Measurements from ENCODE around the gene DNAH10. TPM values are rescaled to one million over a fixed set of nuclear protein-coding genes. Genes with fewer than 3 reads are reported as not detected.

DNAH10 gene
- total and polyA plus RNA-seq, 10 of the 15 experiments (the other 5 are each of a cell fraction or from before 2014, with no cell fraction given), result 0.01 to 0.32 (median 0.06) TPM

DNA sequence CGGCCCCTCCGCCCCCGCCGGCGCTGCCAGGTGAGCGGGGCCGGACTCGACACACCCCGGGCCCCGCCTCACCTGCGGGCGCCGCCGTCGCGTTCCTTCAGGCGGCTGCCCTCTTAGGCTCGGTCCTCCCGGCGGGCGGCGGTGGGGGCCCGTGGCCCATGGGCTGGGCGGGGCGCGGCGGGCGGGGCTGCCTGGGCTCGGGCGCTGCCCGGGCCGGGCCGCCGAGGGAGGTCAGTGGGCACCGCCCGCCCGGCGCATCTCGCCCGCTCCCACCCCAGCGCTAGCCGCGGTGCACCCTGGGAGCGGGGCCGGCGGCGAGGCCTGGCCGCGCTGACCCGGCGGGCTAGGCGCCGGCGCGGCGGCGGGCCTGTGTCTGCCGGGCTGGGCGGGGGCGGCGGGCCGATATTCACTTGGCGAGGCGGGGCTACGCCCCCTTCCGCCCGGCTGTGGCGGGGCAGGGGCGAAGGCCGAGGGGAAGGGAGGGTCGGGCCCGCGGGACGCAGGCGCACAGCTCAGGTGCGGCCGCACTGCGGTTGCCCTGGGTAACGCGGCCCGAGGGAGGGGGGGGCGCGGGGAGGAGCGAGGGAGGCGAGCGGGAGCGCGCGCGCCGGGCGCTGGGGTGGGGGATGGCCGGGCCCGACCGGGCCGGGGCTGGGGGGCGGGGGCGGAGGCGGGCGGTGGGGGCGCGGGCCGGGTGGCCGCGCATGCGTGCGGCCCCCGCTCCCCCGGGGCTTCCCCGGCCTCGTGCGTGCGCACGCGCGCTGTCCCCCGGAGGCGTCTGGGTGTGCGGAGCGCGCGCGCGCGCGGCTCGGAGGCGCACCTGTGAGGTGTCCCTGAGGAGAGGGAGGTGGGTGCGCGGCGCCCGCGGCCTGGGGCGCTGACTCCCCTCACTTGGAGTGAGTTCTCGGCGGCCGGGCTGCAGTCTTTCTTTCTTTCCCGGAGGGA lies 210.6 kb downstream of the DNAH10 start, which contains the start of the genes CCDC92 and ZNF664 (continued):
- TF ChIP-seq ZNF384 (IDR thresholded peaks at IDR 0.05; ENCODE audit: borderline replicate concordance, low read depth, low read length) (no peak), YY1 (IDR thresholded peaks at IDR 0.05; ENCODE audit: low read depth, low read length) (peak; percentile 17; the same call in 1 of the 2 replicates), CBX5 (IDR thresholded peaks at IDR 0.05; ENCODE audit: low read depth) (no peak), NR2C1 (IDR thresholded peaks at IDR 0.05) (peak; percentile 45; the same call in 1 of the 2 replicates), MTA3 (IDR thresholded peaks at IDR 0.05; ENCODE audit: borderline replicate concordance, low read length) (no peak), BHLHE40 (IDR thresholded peaks at IDR 0.05; ENCODE audit: borderline replicate concordance in 1 of 2, low read depth in 2 of 2, low read length in 1 of 2) (peak in 1 of 2 experiments; percentile 54; a peak in 1 of 4 replicates), NR2C2 (IDR thresholded peaks at IDR 0.05; ENCODE audit: borderline replicate concordance, control insufficient read depth, insufficient read length, low read depth) (no peak), TCF3 (IDR thresholded peaks at IDR 0.05; ENCODE audit: borderline replicate concordance, insufficient read depth, low read depth, low read length) (0 out of 2 replicates have a peak, but pooled peaks have one; percentile 29), POU2F2 (IDR thresholded peaks at IDR 0.05; ENCODE audit: borderline replicate concordance, low read depth, low read length) (no peak), ZSCAN29 (IDR thresholded peaks at IDR 0.05) (no peak), EGR1 (IDR thresholded peaks at IDR 0.05; ENCODE audit: borderline replicate concordance in 1 of 2, low read depth in 2 of 2, low read length in 2 of 2) (peak in 1 of 2 experiments; percentile 90; a peak in 2 of 3 replicates), MEF2B (IDR thresholded peaks at IDR 0.05; ENCODE audit: partially characterized antibody, poor library complexity, severe bottlenecking) (no peak), POLR2AphosphoS5 (IDR thresholded peaks at IDR 0.05; ENCODE audit: low read length) (0 out of 2 replicates have a peak, but pooled peaks have one; percentile 25), PAX8 (IDR thresholded peaks at IDR 0.05) (no peak), NR2F1 (conservative IDR thresholded peaks at IDR 0.05) (peak; percentile 73)
- TF ChIP-seq, protein P1, sequence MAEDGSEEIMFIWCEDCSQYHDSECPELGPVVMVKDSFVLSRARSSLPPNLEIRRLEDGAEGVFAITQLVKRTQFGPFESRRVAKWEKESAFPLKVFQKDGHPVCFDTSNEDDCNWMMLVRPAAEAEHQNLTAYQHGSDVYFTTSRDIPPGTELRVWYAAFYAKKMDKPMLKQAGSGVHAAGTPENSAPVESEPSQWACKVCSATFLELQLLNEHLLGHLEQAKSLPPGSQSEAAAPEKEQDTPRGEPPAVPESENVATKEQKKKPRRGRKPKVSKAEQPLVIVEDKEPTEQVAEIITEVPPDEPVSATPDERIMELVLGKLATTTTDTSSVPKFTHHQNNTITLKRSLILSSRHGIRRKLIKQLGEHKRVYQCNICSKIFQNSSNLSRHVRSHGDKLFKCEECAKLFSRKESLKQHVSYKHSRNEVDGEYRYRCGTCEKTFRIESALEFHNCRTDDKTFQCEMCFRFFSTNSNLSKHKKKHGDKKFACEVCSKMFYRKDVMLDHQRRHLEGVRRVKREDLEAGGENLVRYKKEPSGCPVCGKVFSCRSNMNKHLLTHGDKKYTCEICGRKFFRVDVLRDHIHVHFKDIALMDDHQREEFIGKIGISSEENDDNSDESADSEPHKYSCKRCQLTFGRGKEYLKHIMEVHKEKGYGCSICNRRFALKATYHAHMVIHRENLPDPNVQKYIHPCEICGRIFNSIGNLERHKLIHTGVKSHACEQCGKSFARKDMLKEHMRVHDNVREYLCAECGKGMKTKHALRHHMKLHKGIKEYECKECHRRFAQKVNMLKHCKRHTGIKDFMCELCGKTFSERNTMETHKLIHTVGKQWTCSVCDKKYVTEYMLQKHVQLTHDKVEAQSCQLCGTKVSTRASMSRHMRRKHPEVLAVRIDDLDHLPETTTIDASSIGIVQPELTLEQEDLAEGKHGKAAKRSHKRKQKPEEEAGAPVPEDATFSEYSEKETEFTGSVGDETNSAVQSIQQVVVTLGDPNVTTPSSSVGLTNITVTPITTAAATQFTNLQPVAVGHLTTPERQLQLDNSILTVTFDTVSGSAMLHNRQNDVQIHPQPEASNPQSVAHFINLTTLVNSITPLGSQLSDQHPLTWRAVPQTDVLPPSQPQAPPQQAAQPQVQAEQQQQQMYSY (CRISPR knock-in tag; IDR thresholded peaks at IDR 0.05), result no peak
- TF ChIP-seq, protein P2, sequence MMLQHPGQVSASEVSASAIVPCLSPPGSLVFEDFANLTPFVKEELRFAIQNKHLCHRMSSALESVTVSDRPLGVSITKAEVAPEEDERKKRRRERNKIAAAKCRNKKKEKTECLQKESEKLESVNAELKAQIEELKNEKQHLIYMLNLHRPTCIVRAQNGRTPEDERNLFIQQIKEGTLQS (IDR thresholded peaks at IDR 0.05; ENCODE audit: borderline replicate concordance, extremely low read depth, low read depth, low read length), result no peak
- TF ChIP-seq, protein P3, sequence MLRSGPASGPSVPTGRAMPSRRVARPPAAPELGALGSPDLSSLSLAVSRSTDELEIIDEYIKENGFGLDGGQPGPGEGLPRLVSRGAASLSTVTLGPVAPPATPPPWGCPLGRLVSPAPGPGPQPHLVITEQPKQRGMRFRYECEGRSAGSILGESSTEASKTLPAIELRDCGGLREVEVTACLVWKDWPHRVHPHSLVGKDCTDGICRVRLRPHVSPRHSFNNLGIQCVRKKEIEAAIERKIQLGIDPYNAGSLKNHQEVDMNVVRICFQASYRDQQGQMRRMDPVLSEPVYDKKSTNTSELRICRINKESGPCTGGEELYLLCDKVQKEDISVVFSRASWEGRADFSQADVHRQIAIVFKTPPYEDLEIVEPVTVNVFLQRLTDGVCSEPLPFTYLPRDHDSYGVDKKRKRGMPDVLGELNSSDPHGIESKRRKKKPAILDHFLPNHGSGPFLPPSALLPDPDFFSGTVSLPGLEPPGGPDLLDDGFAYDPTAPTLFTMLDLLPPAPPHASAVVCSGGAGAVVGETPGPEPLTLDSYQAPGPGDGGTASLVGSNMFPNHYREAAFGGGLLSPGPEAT (IDR thresholded peaks at IDR 0.05; ENCODE audit: low read depth), result no peak
